H7 (cell line): ENCODE measurements around the gene C4orf50. TPM values are rescaled to one million over a fixed set of nuclear protein-coding genes. Genes with fewer than 3 reads are reported as not detected.

Experiments
- DNase-seq: peaks from one replicate; pipeline ENCODE4 v3.0.0; 2012
- H3K27me3 ChIP-seq: 2 replicates; pipeline ENCODE4 v1.6.0; 2011; ENCODE audit warnings: mild to moderate bottlenecking, low read length; ENCODE audit not compliant: control insufficient read depth, insufficient read depth
- H3K36me3 ChIP-seq: replicated peaks from 2 replicates; pipeline ENCODE4 v1.5.1; 2011; ENCODE audit warnings: low read length; ENCODE audit not compliant: control insufficient read depth, insufficient read depth
- H3K4me3 ChIP-seq: 2 replicates; pipeline ENCODE4 v1.5.1; 2011; ENCODE audit warnings: low read depth, mild to moderate bottlenecking, control low read depth, low read length, moderate library complexity; ENCODE audit not compliant: insufficient read depth
- total RNA-seq: library from RNA; depleted of rRNA; stranded (reverse); fragments of >200 nt; shearing (Covaris generic); gene quantifications from 2 replicates; pipeline ENCODE4 v1.2.3, GENCODE V29; 2014

C4orf50 gene
- total RNA-seq, 1 experiment from 2014 or later, result 0.10 TPM

DNA sequence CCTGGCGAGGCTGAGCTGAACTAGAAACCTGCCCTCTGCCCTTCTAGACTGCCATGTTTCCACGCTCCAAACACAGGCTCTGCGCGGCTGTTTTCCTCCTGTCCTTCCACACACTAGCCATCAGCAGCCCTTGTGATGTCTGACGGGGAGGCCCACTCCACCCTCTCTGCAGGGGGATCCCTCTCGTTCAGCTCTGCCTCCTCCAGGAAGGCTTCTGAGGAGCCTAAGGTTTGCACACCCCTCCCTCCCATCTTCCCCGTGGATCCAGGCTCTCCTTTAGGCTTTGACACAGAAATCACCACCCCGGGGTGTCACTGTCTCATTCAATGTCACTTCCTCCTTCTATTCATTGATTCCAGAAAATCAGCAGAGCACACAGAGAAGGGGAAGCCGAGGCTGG lies 86.7 kb downstream of the C4orf50 start:
- no peak for DNase-seq
- no peaks in the 10 kb centered on the region; the same call in none of the 2 replicates for H3K27me3 ChIP-seq
- H3K36me3 ChIP-seq, result no peaks in the 10 kb centered on the region
- no peak overlapping the region for H3K4me3 ChIP-seq

- no peaks in the 10 kb centered on the region for H3K36me3 ChIP-seq
- no peak overlapping the region for H3K4me3 ChIP-seq
- H3K27me3 ChIP-seq, result no peaks in the 10 kb centered on the region; the same call in none of the 2 replicates
- DNase-seq, result no peak
These were observed 87.4 kb downstream of the C4orf50 start for GRCh38 chr4:5930876-5931275.

- no peaks in the 10 kb centered on the region for H3K36me3 ChIP-seq
- H3K27me3 ChIP-seq, result no peaks in the 10 kb centered on the region; the same call in none of the 2 replicates
- DNase-seq, result no peak
- H3K4me3 ChIP-seq, result no peak overlapping the region
These were observed 87.8 kb downstream of the C4orf50 start for GRCh38 chr4:5930456-5930855.

DNA sequence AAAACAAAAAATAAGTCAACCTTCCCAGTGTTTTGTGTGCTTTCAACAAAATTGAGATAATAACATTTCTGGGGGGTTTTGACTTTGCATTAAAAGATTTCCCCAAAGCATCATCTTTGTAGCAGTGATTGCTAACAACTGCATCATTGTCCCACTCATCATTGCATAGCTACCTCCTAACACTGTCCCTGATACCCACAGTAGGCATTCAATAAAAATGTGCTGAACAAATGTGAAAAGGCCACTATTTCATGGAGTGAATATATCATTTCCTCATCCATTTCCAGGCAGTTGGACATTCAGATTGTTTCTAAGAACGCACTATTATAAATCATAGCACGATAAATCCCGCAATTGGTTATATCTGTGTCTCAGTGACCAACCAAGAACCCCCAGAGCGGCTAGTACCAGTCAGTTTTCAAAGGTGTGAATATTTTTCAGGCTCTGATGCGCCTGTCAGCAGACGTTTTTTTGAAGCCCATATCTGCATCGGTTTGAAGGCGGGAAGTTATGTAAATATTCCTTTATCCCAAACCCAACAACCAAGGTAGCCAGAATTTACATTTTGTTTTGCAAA lies 89.3 kb downstream of the C4orf50 start:
- Histone ChIP-seq H3K4me3 (no peak overlapping the region), H3K27me3 (no peaks in the 10 kb centered on the region; the same call in none of the 2 replicates), H3K36me3 (no peaks in the 10 kb centered on the region)
- no peak for DNase-seq

DNA sequence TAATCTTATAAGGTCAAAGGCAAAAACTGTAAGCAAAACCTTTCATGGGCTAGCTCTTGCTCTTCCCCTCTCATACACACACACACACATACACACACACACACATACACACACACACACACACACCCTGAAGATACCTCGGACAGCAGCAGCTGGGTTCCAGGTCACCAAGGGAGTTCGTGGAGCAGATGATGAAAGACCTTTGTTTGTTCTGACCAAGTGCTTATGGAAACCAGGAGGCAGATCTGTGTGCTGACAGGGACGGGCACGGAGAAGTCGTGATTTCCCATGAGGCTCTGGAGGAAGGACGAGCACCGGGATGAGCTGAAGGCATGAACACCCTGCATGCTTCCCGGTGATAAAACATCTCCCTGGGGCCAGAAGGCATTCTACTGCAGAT lies 90.0 kb downstream of the C4orf50 start:
- DNase-seq, result no peak
- no peaks in the 10 kb centered on the region for H3K27me3 ChIP-seq
- H3K4me3 ChIP-seq, result no peak overlapping the region
- no peaks in the 10 kb centered on the region for H3K36me3 ChIP-seq

- no peak overlapping the region for H3K4me3 ChIP-seq
- no peak for DNase-seq
- H3K36me3 ChIP-seq, result no peaks in the 10 kb centered on the region
- H3K27me3 ChIP-seq, result no peaks in the 10 kb centered on the region
These were observed 90.5 kb downstream of the C4orf50 start for GRCh38 chr4:5927747-5928146.

- Histone ChIP-seq H3K4me3 (no peak overlapping the region), H3K36me3 (no peaks in the 10 kb centered on the region), H3K27me3 (no peaks in the 10 kb centered on the region)
- no peak for DNase-seq
These were observed 91.1 kb downstream of the C4orf50 start for GRCh38 chr4:5927116-5927515.

- DNase-seq, result no peak
- Histone ChIP-seq H3K36me3 (no peaks in the 10 kb centered on the region), H3K27me3 (no peaks in the 10 kb centered on the region), H3K4me3 (no peak overlapping the region)
These were observed 91.6 kb downstream of the C4orf50 start for GRCh38 chr4:5926598-5926997.

DNA sequence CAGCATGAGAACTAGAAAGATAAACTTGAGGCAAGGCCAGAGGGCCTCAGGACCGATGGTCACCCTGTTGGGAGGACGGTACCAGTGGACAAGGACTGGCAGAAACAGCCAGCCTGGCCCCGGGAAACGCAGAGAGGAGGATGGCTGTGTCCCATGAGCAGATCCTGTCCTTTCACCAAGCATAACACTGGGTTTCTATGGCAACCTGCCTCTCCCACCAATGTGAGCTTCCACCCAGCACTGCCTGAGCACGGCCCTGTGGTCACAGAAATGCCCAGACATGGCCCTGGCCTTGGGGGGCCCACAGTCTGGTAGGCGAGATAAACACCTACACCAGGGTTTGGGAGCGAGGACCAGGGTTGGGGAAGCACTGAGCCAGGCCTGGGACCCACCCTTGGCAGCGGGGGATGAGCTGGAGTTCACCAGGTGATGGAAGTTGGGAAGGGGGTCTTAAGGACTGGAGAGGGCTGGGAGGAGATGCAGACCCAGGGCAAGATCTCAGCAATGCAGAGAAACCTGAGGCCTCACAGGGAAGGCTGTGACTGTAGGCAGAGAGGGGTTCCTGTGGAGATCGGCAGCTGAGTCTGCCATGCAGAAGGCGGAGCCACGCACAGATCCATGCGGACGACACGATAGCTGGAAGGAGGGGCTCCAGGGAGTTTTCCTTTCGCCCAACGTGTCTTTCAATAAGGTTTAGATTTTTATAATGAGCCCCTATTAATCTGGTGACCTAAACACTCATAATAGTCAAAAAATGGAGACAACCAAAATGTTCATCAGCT lies 92.6 kb downstream of the C4orf50 start:
- no peaks in the 10 kb centered on the region for H3K36me3 ChIP-seq
- no peak overlapping the region for H3K4me3 ChIP-seq
- DNase-seq, result peak; percentile 73
- H3K27me3 ChIP-seq, result no peaks in the 10 kb centered on the region

- Histone ChIP-seq H3K36me3 (no peaks in the 10 kb centered on the region), H3K4me3 (no peak overlapping the region), H3K27me3 (no peaks in the 10 kb centered on the region)
- no peak for DNase-seq
These were observed 93.6 kb downstream of the C4orf50 start for GRCh38 chr4:5924461-5925125.

DNA sequence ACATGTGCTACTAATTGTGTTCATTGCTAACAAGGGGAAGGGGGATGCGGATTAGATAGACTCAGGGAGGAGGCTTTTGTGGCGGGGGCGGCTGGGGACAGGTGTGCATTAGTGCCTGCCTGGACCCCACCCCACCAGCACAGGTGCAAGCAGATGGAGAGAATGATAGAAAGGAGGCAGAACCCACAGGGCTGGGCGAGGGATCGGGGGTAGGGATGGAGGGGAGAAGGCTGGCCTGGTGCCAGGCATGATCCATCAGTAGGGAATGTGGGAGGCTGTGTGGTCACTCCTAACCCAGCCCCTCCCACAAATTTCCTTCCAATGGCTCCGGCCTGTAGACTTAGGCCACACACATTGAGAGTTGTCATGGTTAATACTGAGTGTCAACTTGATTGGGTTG lies 94.9 kb downstream of the C4orf50 start:
- no peaks in the 10 kb centered on the region for H3K36me3 ChIP-seq
- DNase-seq, result no peak
- no peak overlapping the region for H3K4me3 ChIP-seq
- no peaks in the 10 kb centered on the region for H3K27me3 ChIP-seq

DNA sequence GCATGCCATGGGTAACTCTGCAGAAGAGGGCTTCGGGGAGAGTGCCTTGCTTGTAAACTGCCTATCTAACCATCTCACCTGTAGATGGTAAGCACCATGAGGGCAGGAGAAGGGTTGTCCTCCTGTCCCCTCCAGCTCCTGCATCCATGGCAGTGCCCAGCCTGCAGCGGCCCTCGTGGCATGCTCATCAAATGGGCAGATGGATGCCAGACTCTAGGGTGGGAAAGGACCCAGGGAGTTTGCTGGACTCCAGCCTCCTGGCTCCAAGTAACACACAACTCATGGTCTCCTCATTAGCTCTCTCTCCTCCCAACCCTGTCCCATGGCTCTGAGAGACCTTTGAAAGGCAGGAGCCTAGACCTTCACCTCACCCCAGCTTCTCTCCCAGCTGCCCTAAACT lies 95.7 kb downstream of the C4orf50 start:
- no peak for DNase-seq
- H3K4me3 ChIP-seq, result no peak overlapping the region
- no peaks in the 10 kb centered on the region for H3K27me3 ChIP-seq
- no peaks in the 10 kb centered on the region for H3K36me3 ChIP-seq

- no peak for DNase-seq
- Histone ChIP-seq H3K27me3 (no peaks in the 10 kb centered on the region), H3K36me3 (no peaks in the 10 kb centered on the region), H3K4me3 (no peak overlapping the region)
These were observed 96.2 kb downstream of the C4orf50 start for GRCh38 chr4:5921981-5922380.

- Histone ChIP-seq H3K4me3 (no peak overlapping the region), H3K27me3 (no peaks in the 10 kb centered on the region), H3K36me3 (no peaks in the 10 kb centered on the region)
- DNase-seq, result no peak
These were observed 96.9 kb downstream of the C4orf50 start for GRCh38 chr4:5921101-5921980.
